Measurements from ENCODE around the gene KDM5C.
A peak's percentile ranks its signal among the peaks of the same experiment; 100 is the strongest.

KDM5C gene

DNA sequence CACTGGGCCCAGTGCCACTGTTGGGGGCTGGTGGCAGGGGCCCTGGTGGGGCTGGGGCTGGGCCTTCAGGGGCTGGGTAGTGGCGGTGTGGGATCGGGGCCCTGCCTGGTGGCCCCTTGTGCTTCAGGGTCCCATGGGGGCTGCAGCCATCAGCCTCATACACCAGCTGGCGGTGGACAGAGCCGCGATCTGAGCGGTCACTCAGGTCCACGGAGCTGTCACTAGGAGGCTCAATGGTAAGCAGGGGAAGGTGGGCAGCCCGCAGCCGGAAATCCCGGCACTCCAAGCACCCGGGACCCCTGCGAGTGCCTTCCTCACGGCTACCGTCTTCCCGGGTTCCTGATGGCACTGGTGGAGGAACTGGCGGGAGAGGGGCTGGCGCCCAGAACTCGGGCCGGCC is 25.5 kb upstream of the KDM5C start:
- DNase-seq (ENCODE audit: low spot score): no peak

DNA sequence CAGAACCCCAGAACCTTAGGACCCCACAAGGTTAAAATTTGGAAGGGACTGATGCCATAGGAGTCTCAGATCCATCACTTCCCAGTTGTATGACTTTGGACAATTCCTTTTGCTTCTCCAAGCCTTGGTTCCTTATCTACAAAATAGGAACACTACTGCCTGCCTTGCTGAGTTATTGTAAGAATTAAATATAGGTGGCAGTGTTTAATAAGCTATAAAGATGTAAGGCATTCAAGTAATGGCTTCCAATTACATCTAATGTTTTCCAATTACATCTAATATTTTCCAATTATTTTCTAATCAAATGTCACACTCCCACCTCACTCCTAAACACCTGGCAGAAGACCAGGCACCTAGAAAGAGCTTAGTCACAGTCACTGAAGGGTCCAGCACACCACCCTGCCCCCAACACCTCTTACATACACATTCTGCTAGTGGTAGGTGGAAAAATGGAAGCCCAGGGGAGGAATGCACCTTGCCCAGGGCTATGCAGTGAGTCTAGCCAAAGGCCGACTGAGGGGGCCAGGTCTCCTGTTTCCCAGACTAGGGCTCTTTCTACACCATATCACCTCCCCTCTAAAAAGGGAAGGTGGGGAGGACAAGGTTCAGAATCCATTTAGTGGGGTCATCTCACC is 24.5 kb upstream of the KDM5C start:
- no peak for DNase-seq (ENCODE audit: low spot score)

DNA sequence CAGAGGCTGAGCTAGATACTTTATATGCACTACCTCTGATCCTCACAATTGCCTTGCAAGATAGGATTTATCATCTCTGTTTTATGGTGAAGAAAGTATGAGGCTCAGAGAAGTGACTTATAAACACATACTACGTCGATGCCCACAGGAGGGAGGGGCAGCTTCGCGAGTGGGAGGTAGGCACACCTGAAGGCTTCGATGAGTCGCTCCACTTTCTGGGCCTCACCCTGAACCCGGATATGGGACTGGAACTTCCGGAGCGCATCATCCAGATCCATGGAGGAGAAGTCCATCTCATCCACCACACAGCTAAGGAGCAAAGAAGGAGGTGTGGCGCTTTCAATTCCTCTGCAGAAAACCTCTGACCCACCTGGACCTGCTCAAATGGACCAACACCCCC is 22.9 kb upstream of the KDM5C start:
- DNase-seq (ENCODE audit: low spot score): no peak

DNA sequence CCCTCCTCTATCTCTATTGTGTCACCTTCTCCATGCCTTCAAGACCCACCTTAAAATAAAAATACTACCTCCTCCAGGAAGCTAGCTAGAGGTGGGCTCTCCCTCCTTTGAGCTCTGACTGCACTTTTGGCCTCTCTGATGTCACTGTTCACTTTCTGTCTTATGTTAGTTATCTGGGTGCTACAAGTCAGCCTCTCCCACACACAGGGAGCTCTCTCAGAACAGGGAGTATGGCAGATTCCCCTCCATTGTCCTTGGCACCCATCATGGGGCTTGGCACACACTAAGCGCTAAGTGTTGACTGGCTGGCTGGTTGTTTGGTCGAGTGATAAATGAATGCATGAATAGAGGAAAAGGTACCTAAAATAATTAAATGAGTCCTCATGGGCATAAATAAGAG is 21.2 kb upstream of the KDM5C start:
- DNase-seq (ENCODE audit: low spot score): no peak

DNA sequence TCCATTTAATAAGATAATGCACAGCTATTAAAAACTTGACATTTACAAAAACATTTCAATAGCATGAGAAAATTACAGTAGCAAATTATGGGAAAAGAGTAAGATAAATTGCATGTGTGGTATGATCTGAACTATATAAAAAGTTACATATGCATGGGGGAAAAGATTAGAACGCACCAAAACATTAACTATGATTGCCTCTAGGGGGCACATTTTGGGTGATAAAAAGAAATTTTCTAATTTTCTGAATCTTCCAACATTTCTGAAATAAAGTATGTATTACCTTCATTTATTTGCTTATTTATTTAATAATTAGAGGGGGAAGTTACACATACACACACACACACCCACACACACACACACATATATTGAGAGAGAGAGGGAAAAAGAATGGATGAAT is 19.6 kb upstream of the KDM5C start:
- no peak for DNase-seq (ENCODE audit: low spot score)

DNA sequence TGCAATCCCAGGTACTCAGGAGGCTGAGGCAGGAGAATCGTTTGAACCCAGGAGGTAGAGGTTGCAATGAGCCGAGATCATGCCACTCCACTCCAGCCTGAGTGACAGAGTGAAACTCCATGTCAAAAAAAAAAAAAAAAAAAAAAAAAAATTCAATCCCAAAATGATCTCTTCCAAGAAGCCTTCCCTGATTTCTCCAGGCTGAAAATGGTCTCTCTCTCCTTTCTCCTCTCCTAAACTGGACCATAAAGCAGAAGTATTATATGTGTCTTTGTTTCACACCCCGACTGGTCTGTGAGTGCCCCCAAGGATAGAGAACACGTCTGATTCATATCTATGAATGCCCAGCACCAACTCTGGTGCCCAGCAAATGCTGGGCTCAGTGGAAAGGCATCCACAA is 17.3 kb upstream of the KDM5C start:
- no peak for DNase-seq (ENCODE audit: low spot score)

DNA sequence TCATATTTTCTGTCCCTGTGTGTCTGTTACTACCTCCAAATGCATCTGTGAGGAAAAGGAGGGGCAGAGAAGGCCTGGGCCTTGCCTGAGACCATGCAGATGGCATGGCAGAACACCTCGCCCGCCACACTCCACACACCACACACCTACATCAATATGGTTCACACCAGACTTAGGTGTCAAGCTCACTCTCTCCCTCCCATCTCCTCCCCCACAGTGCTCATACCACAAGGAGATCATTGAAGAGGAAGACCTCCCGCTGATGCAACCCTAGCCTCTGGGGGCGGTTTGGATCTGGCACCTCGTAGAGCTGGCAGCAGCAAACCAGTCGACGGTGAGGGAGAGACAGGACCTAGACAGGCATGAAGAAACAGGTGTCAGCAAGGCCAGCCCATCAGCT is 16.6 kb upstream of the KDM5C start:
- no peak for DNase-seq (ENCODE audit: low spot score)

DNA sequence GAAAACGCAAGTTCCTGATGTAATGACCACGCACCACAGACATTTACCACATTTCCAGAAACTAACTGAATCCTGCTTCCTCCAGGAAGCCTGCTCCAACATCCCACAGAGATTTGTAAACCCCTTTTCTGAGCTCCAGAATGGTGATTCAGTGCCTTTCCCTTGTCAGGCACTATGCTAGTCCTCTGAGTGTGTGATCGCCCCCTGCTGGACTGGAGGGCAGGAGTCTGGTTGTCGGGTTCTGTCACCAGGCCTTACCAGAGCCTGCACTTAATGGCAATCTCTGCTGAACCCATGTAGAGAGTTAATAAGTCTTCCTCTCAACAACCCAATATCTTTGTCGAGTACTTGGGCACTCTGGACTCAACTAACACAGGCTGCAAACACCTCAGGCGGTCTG is 14.5 kb upstream of the KDM5C start:
- peak; percentile 49 for DNase-seq (ENCODE audit: low spot score)

DNA sequence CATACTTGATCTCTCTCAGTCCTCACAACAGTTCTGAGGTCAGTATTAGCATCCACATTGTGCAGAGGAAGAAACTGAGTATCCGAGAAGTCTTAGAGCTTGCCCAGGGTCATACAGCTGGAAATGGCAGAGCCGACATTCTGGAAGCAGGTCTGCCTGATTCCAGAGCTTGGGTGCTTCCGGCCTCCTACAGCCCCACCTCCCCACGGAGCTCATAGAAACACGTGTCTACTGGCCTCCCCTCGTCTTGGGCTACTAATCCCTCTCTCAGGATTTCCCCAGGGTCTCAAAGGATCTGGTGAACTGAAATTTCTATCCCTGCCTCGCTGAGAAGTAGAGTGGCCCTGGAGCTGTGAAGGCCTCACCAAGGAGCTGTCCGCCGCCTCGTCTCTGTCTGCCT is 12.0 kb upstream of the KDM5C start:
- no peak for DNase-seq (ENCODE audit: low spot score)

DNA sequence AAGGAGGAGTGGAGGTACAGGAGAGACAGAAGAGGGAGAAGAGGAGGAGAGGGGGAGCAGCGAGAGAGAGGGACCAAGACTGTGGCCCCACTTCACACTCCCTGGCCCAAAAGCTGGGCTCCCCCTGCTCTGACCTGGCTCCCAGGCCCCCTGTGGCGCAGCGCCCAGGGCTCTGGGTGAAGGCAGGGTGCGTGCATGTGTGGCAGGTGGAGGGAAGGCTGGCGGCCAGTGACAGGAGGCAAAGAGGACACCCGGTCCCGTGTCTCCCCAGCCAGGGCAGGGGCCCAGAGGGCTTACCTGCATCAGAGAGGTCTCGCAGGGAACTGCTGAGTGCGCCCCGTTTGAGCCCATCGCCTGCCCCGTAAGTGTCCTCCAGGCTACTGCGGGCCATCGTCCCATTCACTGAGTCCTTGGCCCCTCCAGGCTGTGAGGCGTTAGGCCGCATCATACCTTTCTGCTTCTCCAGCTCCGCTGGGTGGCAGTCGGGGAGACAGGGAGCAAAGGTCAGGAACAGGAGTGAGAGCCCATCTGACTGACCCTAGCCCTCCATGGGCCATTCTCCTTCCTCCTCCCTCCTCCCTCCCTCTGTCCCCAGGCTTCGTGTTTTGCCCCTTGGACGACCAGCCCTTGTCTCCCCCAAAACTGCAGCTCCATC is 11.1 kb upstream of the KDM5C start:
- DNase-seq (ENCODE audit: low spot score): no peak

DNA sequence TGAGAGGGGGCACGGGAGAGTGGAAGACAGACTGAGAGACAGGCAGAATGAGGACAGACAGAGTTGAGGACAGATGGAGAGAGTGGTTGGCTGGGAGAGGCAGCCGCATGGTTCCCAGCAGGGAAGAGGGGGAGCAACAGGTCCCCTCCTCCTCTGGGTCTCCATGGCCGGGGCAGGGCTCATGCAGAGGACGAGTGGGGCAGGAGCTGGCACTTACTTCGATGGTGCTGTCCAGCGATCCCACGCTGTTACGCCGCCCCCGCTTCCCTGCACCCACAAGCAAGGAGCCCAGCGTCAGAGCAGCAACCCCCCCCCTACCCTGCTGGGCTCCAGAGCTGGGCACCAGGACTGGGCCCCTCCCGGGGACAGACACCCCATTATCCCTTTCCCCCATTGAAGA is 10.6 kb upstream of the KDM5C start:
- DNase-seq (ENCODE audit: low spot score): no peak

DNA sequence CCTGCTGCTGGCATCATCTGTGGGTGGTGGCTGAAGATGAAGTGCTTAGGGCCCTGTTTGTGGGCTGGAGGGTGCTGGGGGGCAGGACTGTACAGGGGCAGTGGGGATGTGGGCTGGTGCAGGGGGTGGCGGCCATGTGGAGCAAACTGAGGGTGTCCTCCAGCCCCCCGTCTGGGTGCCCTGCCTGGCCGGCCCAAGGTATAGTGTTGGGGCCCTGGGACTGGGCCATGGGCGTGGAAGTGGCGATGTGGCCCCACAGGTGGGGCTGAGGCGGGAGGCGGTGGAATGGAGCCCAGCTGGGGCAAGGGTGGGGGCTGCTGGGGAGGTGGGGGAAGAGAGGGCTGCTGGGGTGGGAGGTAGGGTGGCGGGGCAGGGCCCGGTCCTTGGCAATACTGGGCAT is 9.5 kb upstream of the KDM5C start:
- DNase-seq (ENCODE audit: low spot score): no peak

DNA sequence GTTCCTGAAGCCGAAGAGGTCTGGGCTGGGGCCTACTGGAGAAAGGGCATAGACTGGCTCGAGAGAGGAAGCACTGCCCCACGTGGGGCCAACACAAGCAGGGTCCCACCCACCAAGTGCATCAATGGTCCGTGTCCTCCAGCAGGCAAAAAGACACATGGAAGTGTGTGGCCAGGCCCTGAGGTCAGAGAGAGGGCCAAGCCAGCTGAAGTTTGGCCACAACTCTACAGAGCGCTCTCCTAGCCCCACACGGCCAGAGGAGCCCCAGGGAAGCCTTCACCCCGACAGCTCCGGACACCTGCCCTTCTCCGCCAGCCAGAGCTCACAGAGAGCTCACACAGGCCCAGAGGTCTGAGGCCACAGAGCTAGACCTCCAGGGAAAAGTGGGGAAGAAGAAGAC is 8.5 kb upstream of the KDM5C start:
- DNase-seq (ENCODE audit: low spot score): no peak

DNA sequence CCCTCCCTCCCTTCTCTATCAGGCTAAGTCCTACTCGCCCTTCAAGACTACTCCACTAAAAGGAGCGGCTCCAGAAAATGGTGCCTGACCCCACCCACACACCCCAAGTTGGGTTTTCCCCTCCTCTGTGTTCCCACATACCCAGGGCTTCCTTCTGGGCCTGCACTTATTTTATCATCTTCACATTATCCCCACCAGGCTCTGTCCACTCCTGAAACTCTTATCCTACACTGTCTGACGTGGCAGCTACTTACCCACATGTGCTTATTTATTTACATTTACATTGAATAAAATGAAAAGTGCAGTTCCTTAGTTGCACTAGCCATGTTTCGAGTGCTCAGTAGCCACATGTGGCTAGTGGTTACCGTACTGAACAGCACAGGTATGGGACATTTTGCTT is 5.1 kb upstream of the KDM5C start:
- DNase-seq (ENCODE audit: low spot score): no peak

DNA sequence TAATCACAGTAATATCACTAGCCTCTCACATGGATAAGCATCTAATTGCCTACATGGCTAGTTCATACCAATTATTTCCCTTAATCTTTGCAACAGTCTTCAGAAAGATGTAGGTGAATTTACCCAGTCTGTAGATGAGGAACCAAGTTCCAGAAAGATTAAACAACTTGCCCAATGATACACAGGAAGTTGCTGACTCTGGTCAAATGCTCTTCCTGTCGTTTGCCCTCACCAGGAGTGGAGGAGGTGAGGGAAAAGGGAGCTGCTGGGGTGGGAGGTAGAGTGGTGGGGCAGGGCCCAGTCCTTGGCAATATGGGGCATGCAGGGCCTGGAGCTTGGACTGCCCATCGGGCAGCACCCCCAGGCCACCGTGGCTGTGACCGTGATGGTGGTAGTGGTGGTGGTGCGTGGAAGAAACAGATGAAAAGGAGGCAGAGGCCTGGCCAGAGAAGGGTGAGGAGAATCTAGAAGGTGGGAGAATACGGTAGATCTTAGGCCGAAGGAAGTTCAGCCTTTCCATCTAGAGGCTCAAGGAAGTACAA is 2.3 kb upstream of the KDM5C start:
- DNase-seq (ENCODE audit: low spot score): no peak

DNA sequence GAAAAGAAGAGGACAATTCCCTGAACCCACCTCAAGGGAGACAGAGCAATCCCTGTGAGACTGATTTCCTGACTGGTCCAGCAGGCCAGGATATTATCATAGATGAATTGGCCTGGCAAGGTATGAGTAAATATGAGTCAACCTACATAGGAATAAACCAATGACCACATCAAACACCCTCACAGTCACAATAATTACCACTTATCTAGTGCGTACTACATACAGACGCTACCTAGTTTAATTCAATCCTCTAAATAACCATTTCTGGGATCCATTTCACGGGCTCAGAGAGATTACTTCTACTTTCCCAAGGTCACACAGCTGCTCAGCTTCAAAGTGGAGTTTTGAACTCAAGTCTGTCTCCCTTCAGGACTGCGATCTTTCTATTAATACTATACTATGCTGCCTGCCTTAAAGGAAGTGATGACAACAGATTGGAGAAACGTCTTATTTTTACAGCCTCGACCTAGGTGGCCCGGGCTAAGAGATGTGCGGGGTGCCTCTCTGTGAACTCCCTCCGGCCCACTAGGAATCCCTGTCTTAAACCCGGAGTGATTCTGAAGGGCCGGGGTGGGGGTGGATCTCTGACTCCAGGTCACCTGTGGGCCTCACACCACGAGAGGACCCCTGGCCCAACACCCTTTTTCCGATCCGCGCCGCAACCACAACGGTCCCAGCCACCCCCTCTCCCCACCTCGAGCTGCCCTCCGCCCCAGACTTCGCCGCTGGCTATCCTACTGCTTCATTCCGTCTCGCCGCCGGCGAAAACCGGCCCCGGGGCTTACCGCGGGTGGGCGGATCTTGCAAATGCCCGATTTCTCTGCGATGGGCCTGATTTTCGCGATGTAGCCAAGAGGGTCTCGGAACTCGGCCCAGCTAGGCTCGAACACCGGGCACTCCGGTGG is 800 bp downstream of the KDM5C start:
- peak; percentile 48 for DNase-seq (ENCODE audit: low spot score)

DNA sequence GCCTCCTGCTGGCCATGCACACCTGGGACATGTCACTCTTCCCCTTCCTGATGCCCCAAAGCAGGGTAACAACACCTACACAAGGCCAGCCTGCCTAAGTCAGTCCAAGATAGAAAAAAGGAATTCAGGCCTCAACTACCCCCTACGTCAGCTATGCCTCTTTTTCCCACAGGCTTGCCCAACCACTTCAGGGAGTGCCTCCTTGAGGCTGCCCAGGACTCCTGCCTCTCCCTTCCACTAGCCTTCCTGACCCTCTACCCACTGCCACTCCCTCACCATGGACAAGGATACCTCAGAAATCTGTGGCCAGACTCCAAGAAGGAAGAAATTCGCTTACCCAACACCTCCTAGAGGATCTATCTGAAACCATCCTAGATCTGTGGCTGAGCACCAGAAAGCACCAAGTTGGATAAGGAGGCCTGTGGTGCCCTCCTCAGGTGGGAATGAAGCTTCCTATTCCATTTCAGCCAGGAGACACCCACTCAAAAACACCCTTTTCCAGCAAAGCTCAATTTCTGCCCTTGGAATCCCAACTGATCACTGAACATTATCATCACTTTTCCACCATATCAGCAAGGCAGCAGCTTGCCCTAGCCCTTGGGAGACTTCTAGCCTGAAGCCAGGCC is 1.8 kb downstream of the KDM5C start:
- DNase-seq (ENCODE audit: low spot score): no peak

DNA sequence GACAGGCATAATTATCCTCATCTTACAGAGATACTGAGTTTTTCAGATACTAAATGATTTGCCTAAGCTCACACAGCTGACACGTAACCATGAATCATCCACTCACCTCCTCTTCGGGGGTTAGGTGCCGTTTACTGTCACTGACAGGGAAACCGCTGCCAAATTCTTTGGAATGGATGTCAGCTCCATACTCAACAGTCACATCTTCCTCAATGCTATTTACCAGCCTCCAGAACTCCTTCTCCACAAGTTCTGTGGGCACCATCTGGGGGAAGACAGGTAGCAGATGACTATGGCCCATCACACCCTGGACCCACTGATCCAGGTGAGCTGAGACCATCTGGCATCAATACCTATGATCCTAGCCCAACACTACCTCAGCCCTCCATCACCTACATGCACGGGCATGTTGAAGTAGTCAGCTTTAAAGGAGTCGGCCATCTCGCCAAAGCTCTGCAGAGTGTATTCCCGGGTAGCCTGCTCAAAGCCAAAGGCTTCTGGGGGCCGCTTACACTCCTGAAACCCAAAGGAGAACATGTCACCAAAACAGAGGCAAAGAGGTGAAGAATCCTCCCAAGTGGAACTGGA is 13.5 kb downstream of the KDM5C start:
- no peak for DNase-seq (ENCODE audit: low spot score)

DNA sequence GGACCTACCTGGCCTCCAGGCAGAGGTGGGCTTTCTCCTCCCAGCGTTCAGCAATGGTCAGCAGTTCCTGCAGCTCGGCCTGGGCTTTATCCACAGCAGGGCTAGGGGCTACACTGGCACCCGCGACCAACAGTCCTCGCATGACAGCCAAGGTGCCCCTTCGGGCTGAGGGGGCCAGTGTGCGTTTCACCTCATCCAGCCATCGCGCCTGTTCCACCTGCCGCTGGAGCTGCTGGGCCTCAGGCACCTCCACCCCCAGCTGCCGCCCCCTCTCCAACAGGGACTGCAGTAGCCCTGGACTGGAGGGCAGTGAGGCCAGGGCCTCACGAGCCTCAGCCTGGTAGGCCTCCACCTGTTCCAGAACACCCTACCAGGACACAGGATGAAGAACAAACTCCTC is 28.3 kb downstream of the KDM5C start:
- no peak for DNase-seq (ENCODE audit: low spot score)

DNA sequence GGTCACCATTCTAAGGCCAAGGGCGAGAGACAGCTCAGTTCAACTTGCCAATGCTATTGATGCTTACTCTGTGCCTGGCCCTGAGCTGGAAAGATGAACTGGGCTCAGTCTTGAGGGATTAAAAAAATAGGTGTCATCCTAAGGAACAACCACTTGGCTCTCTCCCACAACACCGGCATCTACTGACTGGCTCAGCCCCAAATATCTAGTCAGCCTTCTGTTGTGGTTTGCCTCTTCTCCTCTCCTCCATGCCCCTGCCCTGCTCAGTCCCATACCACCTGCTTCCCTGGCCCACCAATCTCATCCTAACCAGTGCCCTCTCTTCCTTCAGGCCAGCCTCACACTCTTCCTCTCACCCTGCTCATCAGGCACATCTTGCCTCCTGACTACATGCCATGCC is 29.6 kb downstream of the KDM5C start:
- no peak for DNase-seq (ENCODE audit: low spot score)

DNA sequence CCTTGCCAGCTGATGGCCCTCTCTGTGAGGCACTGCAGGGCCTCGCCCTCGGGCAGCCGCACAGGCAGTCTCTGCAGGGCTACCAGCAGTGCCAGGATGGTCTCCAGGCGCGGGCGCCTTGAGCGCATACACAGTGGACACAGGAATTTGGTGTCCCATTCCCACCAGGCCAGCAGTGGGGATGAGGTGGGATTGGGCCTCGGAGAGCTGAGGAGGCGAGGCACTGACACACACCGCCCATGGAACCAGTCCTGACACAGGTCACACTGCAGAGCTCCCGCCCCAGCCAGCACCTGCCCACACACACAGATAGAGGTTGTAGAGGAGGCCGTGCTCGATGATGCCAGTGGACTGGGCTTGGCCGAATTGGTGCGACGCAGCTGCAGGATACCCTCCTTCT is 30.7 kb downstream of the KDM5C start:
- DNase-seq (ENCODE audit: low spot score): no peak

DNA sequence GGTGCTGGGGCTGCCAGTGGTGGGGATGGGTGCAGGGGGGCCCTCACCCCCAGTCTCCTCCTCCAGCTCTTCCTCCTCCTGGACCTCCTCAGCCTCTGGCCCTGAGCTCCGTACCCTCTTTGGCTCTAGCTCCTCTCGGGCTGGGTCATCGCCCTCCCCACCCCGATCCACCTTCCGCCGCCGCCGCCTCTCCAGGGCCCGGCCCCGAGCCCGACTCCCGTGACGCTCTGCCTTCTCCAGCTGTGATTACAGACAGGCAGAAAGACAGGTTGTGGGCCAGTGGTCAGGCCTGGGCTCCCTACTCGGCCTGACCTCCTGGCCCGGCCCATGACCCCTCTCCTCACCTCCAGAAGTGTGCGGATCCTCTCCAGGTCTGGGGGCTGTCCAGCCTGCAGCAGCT is 31.9 kb downstream of the KDM5C start:
- no peak for DNase-seq (ENCODE audit: low spot score)

Data from activated CD4-positive, alpha-beta T cell treated with anti-CD3 and anti-CD28 coated beads, Interleukin-2, Interleukin-4, amounts not matched to agents 100 ng/mL and 50 ng/mL, durations not matched to agents 16 hours and 8 hours (primary cell).